Panc1 (cell line): ENCODE measurements around the gene TACO1. TPM values are rescaled to one million over a fixed set of nuclear protein-coding genes. Genes with fewer than 3 reads are reported as not detected.

Source experiments
- ATAC-seq: fragments of 200-7000 bp; cut with Tn5 transposase; 2 replicates; pipeline ENCODE4 v1.9.1; 2020; ENCODE audit warnings: mild to moderate bottlenecking, moderate library complexity
- BruUV-seq: library from RNA; stranded (reverse); fragments of 400-500 nt; replicated peaks from 2 replicates; lab custom pipeline; 2021; lab: Mats Ljungman, UMichigan
- CTCF ChIA-PET: fragments of 300-600 bp; sonication (Branson Sonifier 250); formaldehyde crosslinking; loops from one replicate; lab custom pipeline; 2022; ENCODE audit warnings: antibody characterized with exemption; lab: Charles Lee
- POLR2A ChIA-PET: fragments of 300-600 bp; sonication (Branson Sonifier 250); formaldehyde crosslinking; loops from one replicate; lab custom pipeline; 2022; ENCODE audit warnings: antibody characterized with exemption; lab: Charles Lee
- DNase-seq: peaks from one replicate; pipeline ENCODE4 v3.0.0-alpha.2; 2010; ENCODE audit warnings: low read depth, low spot score
- H3K27ac ChIP-seq: 2 replicates; pipeline ENCODE4 v1.5.1; 2011; ENCODE audit warnings: mild to moderate bottlenecking, low read length, inconsistent platforms
- H3K27me3 ChIP-seq: fragments of 200-500 bp; sonication (Bioruptor generic); 2 replicates; pipeline ENCODE4 v1.6.0; 2014; ENCODE audit warnings: low read length, inconsistent platforms; ENCODE audit not compliant: control insufficient read depth, insufficient read depth
- H3K36me3 ChIP-seq: fragments of 200-500 bp; sonication (Bioruptor generic); 2 replicates; pipeline ENCODE4 v1.5.1; 2014; ENCODE audit warnings: inconsistent platforms, mild to moderate bottlenecking, low read length, moderate library complexity; ENCODE audit not compliant: control insufficient read depth, insufficient read depth
- H3K4me1 ChIP-seq: 2 replicates; pipeline ENCODE4 v1.5.1; 2011; ENCODE audit warnings: inconsistent platforms, mild to moderate bottlenecking, low read length, moderate library complexity; ENCODE audit not compliant: control insufficient read depth, insufficient read depth
- H3K4me3 ChIP-seq, 2 experiments: 2 replicates each; pipeline ENCODE4 v1.5.1; 2011 to 2012; ENCODE audit warnings: low read depth in 2 of 2, low read length in 2 of 2, mild to moderate bottlenecking in 2 of 2, inconsistent platforms in 1 of 2, moderate library complexity in 1 of 2
- H3K9me3 ChIP-seq: fragments of 200-500 bp; sonication (Bioruptor generic); 2 replicates; pipeline ENCODE4 v1.5.1; 2014; ENCODE audit warnings: low read depth, mild to moderate bottlenecking, inconsistent platforms, low read length, moderate library complexity; ENCODE audit not compliant: control insufficient read depth, insufficient read depth
- POLR2AphosphoS5 ChIP-seq: IDR thresholded peaks from 2 replicates; pipeline ENCODE4 v1.6.1; 2012; ENCODE audit warnings: mild to moderate bottlenecking, low read depth, low read length, moderate library complexity
- REST ChIP-seq, 2 experiments: IDR thresholded peaks; 2 replicates each; pipeline ENCODE4 v1.6.1; 2011 to 2012; ENCODE audit warnings: low read depth in 2 of 2, control low read depth in 1 of 2, low read length in 1 of 2, mild to moderate bottlenecking in 1 of 2, moderate library complexity in 1 of 2; ENCODE audit not compliant: insufficient read depth in 1 of 2
- SIN3A ChIP-seq: IDR thresholded peaks from 2 replicates; pipeline ENCODE4 v1.6.1; 2012; ENCODE audit warnings: low read depth, mild to moderate bottlenecking, low read length, moderate library complexity, borderline replicate concordance; ENCODE audit not compliant: insufficient read depth
- TCF7L2 ChIP-seq: IDR thresholded peaks from 2 replicates; pipeline ENCODE4 v1.6.1; 2011; ENCODE audit warnings: mild to moderate bottlenecking, low read depth, low read length, inconsistent platforms
- in situ Hi-C: cut with HindIII; loops from 2 replicates; pipeline ENCODE4 v1.10.0; 2016; ENCODE audit warnings: low sequenced_read_pairs, low pct_unique_long_range_greater_than_20kb
- intact Hi-C: fragments of 100-400 bp; cut with micrococcal nuclease; formaldehyde crosslinking; loops from one replicate; pipeline ENCODE4 v1.10.0; 2022; ENCODE audit not compliant: unreplicated experiment
- total RNA-seq: library from RNA; stranded (reverse); gene quantifications from one replicate; pipeline ENCODE4 v1.2.1, GENCODE V29; 2021; ENCODE audit not compliant: unreplicated experiment
- TF ChIP-seq, protein P1 (sequence below): fragments of 450-650 bp; IDR thresholded peaks from 2 replicates; pipeline ENCODE4 v1.5.1; 2017; ENCODE audit warnings: mild to moderate bottlenecking

TACO1 gene
- total RNA-seq, 1 experiment from 2014 or later, result 17.9 TPM

GRCh38 chr17:63555500-63556156 is 45.1 kb upstream of the TACO1 start:
- no peak overlapping the region for H3K4me3 ChIP-seq
- H3K27me3 ChIP-seq, result no peaks in the 10 kb centered on the region
- POLR2A ChIA-PET, result no interaction called here
- CTCF ChIA-PET, result no interaction called here
- H3K27ac ChIP-seq, result no peak overlapping the region
- no peak for DNase-seq
- peaks cover 6% of the 10 kb centered on the region; the same call in 1 of the 2 replicates for H3K9me3 ChIP-seq
- peaks cover 3% of the 10 kb centered on the region; the same call in 1 of the 2 replicates for H3K36me3 ChIP-seq
- ATAC-seq, result no peak
- no TSS peak for BruUV-seq
- peaks cover 7% of the 10 kb centered on the region for H3K4me1 ChIP-seq
- no peak for TF ChIP-seq POLR2AphosphoS5
- TF ChIP-seq SIN3A, result no peak
- TF ChIP-seq REST (IDR thresholded peaks at IDR 0.05; ENCODE audit: insufficient read depth in 1 of 2, low read depth in 2 of 2, low read length in 1 of 2), result no peak
- TF ChIP-seq, protein P1, sequence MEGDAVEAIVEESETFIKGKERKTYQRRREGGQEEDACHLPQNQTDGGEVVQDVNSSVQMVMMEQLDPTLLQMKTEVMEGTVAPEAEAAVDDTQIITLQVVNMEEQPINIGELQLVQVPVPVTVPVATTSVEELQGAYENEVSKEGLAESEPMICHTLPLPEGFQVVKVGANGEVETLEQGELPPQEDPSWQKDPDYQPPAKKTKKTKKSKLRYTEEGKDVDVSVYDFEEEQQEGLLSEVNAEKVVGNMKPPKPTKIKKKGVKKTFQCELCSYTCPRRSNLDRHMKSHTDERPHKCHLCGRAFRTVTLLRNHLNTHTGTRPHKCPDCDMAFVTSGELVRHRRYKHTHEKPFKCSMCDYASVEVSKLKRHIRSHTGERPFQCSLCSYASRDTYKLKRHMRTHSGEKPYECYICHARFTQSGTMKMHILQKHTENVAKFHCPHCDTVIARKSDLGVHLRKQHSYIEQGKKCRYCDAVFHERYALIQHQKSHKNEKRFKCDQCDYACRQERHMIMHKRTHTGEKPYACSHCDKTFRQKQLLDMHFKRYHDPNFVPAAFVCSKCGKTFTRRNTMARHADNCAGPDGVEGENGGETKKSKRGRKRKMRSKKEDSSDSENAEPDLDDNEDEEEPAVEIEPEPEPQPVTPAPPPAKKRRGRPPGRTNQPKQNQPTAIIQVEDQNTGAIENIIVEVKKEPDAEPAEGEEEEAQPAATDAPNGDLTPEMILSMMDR, result no peak
- TF ChIP-seq TCF7L2, result no peak
- in situ Hi-C loops (no loop called here), intact Hi-C loops (no loop called here)

DNA sequence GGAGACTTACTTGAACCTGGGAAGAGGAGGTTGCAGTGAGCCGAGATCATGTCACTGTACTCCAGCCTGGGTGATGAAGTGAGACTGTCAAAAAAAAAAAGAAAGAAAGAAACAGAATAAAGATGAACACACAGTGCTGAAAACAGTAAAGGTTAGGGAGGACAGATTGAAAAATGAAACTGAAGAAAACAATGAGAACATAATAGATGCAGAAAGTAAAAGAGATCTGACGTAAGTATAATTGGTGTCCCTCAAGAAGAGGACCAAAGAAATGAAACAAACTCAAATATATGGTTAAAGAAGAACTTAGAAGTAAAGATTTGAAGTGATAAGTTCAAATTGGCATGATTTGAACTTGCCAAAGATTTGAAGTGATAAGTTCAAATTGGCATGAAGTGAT is 43.3 kb upstream of the TACO1 start:
- no peak for DNase-seq
- intact Hi-C loops (no loop called here), in situ Hi-C loops (no loop called here)
- TF ChIP-seq TCF7L2, result no peak
- TF ChIP-seq, protein P1, result no peak
- TF ChIP-seq REST (IDR thresholded peaks at IDR 0.05; ENCODE audit: insufficient read depth in 1 of 2, low read depth in 2 of 2, low read length in 1 of 2), result no peak
- ChIA-PET POLR2A (no interaction called here), CTCF (no interaction called here)
- Histone ChIP-seq H3K4me1 (peaks cover 5% of the 10 kb centered on the region), H3K27me3 (no peaks in the 10 kb centered on the region), H3K36me3 (no peaks in the 10 kb centered on the region), H3K9me3 (peaks cover 6% of the 10 kb centered on the region; the same call in 1 of the 2 replicates), H3K27ac (no peak overlapping the region), H3K4me3 (no peak overlapping the region)
- no TSS peak for BruUV-seq
- no peak for ATAC-seq
